IMR-90 (cell line): ENCODE results near the gene GLRX5. TPM values are rescaled to one million over a fixed set of nuclear protein-coding genes. Genes with fewer than 3 reads are reported as not detected.

ENCODE experiments used
- ATAC-seq: fragments of 200-7000 bp; cut with Tn5 transposase; 2 replicates; pipeline ENCODE4 v1.9.1; 2020; ENCODE audit warnings: low read depth, mild to moderate bottlenecking, moderate library complexity
- BruUV-seq: library from RNA; stranded (reverse); fragments of 400-500 nt; replicated peaks from 2 replicates; lab custom pipeline; 2021; lab: Mats Ljungman, UMichigan
- CTCF ChIA-PET: fragments of 300-600 bp; formaldehyde crosslinking; extraction: SDS; loops from one replicate; lab custom pipeline; 2021; ENCODE audit warnings: antibody characterized with exemption; lab: Yijun Ruan, JAX
- POLR2A ChIA-PET: fragments of 300-600 bp; sonication (Branson Sonifier 250); formaldehyde crosslinking; loops from one replicate; lab custom pipeline; 2022; ENCODE audit warnings: antibody characterized with exemption; ENCODE audit not compliant: unreplicated experiment; lab: Charles Lee
- DNase-seq: peaks from one replicate; pipeline ENCODE4 v3.0.0; 2013
- H2AFZ ChIP-seq: replicated peaks from 2 replicates; pipeline ENCODE3; 2013; ENCODE audit warnings: low read length, mild to moderate bottlenecking; ENCODE audit not compliant: poor library complexity
- H2AK5ac ChIP-seq: 2 replicates; pipeline ENCODE4 v1.6.1; 2013; ENCODE audit warnings: low read depth, low read length, inconsistent platforms
- H2AK9ac ChIP-seq: replicated peaks from 2 replicates; pipeline ENCODE3; 2013; ENCODE audit warnings: mild to moderate bottlenecking, low read depth, low read length, moderate library complexity; ENCODE audit not compliant: poor library complexity
- H2BK120ac ChIP-seq: 2 replicates; pipeline ENCODE4 v1.6.1; 2013; ENCODE audit warnings: low read depth, low read length, inconsistent platforms
- H2BK15ac ChIP-seq: 3 replicates; pipeline ENCODE4 v1.6.1; 2013; ENCODE audit warnings: low read depth, low read length, inconsistent platforms
- H2BK20ac ChIP-seq: 2 replicates; pipeline ENCODE4 v1.6.1; 2013; ENCODE audit warnings: low read depth, mild to moderate bottlenecking, inconsistent platforms, low read length, moderate library complexity
- H2BK5ac ChIP-seq: 2 replicates; pipeline ENCODE4 v1.6.1; 2013; ENCODE audit warnings: mild to moderate bottlenecking, low read depth, low read length, inconsistent platforms; ENCODE audit not compliant: poor library complexity, severe bottlenecking
- H3K14ac ChIP-seq: replicated peaks from 2 replicates; pipeline ENCODE4 v1.6.1; 2013; ENCODE audit warnings: low read depth, low read length, inconsistent platforms
- H3K18ac ChIP-seq: 2 replicates; pipeline ENCODE4 v1.6.1; 2013; ENCODE audit warnings: low read depth, low read length, control low read depth
- H3K23ac ChIP-seq: 2 replicates; pipeline ENCODE4 v1.6.1; 2013; ENCODE audit warnings: low read depth, low read length, inconsistent platforms
- H3K27ac ChIP-seq: 2 replicates; pipeline ENCODE4 v1.5.1; 2013; ENCODE audit warnings: mild to moderate bottlenecking, control low read depth, low read length; ENCODE audit not compliant: insufficient read depth
- H3K27me3 ChIP-seq: 2 replicates; pipeline ENCODE4 v1.6.1; 2013; ENCODE audit warnings: low read length; ENCODE audit not compliant: control insufficient read depth, insufficient read depth
- H3K36me3 ChIP-seq: 2 replicates; pipeline ENCODE4 v1.6.1; 2013; ENCODE audit warnings: low read length, mixed read lengths; ENCODE audit not compliant: control insufficient read depth, insufficient read depth
- H3K4ac ChIP-seq: 2 replicates; pipeline ENCODE4 v1.6.1; 2013; ENCODE audit warnings: low read depth, low read length, inconsistent platforms
- H3K4me1 ChIP-seq: 2 replicates; pipeline ENCODE4 v1.6.1; 2013; ENCODE audit warnings: low read length, mixed read lengths; ENCODE audit not compliant: control insufficient read depth, insufficient read depth
- H3K4me2 ChIP-seq: 2 replicates; pipeline ENCODE4 v1.6.1; 2013; ENCODE audit warnings: low read depth, mild to moderate bottlenecking, control low read depth, low read length, moderate library complexity
- H3K4me3 ChIP-seq: 2 replicates; pipeline ENCODE4 v1.5.1; 2013; ENCODE audit warnings: low read depth, mild to moderate bottlenecking, control low read depth, low read length, moderate library complexity; ENCODE audit not compliant: insufficient read depth
- H3K56ac ChIP-seq: 2 replicates; pipeline ENCODE4 v1.6.1; 2013; ENCODE audit warnings: low read length, inconsistent platforms; ENCODE audit not compliant: insufficient read depth; ENCODE audit errors: extremely low read depth
- H3K79me1 ChIP-seq, 2 experiments: 2 replicates each; pipeline ENCODE4 v1.6.1; 2013; ENCODE audit warnings: low read length in 2 of 2, inconsistent platforms in 1 of 2, low read depth in 1 of 2
- H3K9ac ChIP-seq: 2 replicates; pipeline ENCODE4 v1.6.1; 2013; ENCODE audit warnings: low read depth, low read length, control low read depth
- H3K9me1 ChIP-seq: 2 replicates; pipeline ENCODE4 v1.6.1; 2013; ENCODE audit warnings: low read length, inconsistent platforms; ENCODE audit not compliant: insufficient read depth
- H3K9me3 ChIP-seq: 2 replicates; pipeline ENCODE4 v1.6.1; 2013; ENCODE audit warnings: low read length; ENCODE audit not compliant: control insufficient read depth, insufficient read depth
- H4K20me1 ChIP-seq: 2 replicates; pipeline ENCODE4 v1.6.1; 2013; ENCODE audit warnings: low read length, inconsistent platforms; ENCODE audit not compliant: insufficient read depth
- H4K5ac ChIP-seq: 2 replicates; pipeline ENCODE4 v1.6.1; 2013; ENCODE audit warnings: mild to moderate bottlenecking, low read depth, low read length, control low read depth
- H4K8ac ChIP-seq, 2 experiments: 2 replicates each; pipeline ENCODE4 v1.6.1; 2013; ENCODE audit warnings: low read depth in 2 of 2, low read length in 2 of 2, control low read depth in 1 of 2, inconsistent platforms in 1 of 2
- H4K91ac ChIP-seq: 2 replicates; pipeline ENCODE4 v1.6.1; 2013; ENCODE audit warnings: low read depth, low read length, inconsistent platforms; ENCODE audit not compliant: insufficient read depth
- CEBPB ChIP-seq: IDR thresholded peaks from 2 replicates; pipeline ENCODE4 v1.6.1; 2012; ENCODE audit warnings: low read depth, low read length, improper control_type of control experiment
- CHD1 ChIP-seq: IDR thresholded peaks from 2 replicates; pipeline ENCODE4 v1.6.1; 2012; ENCODE audit warnings: low read depth, low read length, improper control_type of control experiment
- ELK1 ChIP-seq: fragments of 150-350 bp; IDR thresholded peaks from 2 replicates; pipeline ENCODE4 v1.6.1; 2016; ENCODE audit warnings: low read depth, mild to moderate bottlenecking, low read length, moderate library complexity, borderline replicate concordance
- MXI1 ChIP-seq: IDR thresholded peaks from 2 replicates; pipeline ENCODE4 v1.6.1; 2012; ENCODE audit warnings: low read depth, mild to moderate bottlenecking, low read length, moderate library complexity, borderline replicate concordance
- WGBS, 2 experiments: methylation state at CpG; one replicate each; pipeline versions ENCODE4 v1.1.5 to v1.1.7; 2013; ENCODE audit warnings: missing lambda C conversion rate in 2 of 2; ENCODE audit not compliant: insufficient read length in 1 of 2; ENCODE audit errors: extremely low coverage in 2 of 2; 5-methylcytosine and 5-hydroxymethylcytosine counted together
- dilution Hi-C: fragments of 300-500 bp; cut with HindIII; formaldehyde crosslinking; loops from one replicate; pipeline ENCODE4 v1.14.3; 2018; ENCODE audit warnings: low sequenced_read_pairs; ENCODE audit not compliant: unreplicated experiment
- in situ Hi-C: fragments of 300-500 bp; cut with MboI; formaldehyde crosslinking; loops from 3 replicates; pipeline ENCODE4 v1.14.3; 2019; ENCODE audit warnings: low sequenced_read_pairs, inconsistent platforms, mixed read lengths
- intact Hi-C: fragments of 100-400 bp; cut with micrococcal nuclease; formaldehyde crosslinking; loops from 2 replicates; pipeline ENCODE4 v1.10.0; 2022
- polyA plus RNA-seq, 3 experiments: library from polyadenylated mRNA; depleted of rRNA; stranded (reverse); fragments of >200 nt; gene quantifications; 2 replicates each; pipeline ENCODE4 v1.2.3, GENCODE V29; 2012; ENCODE audit warnings: low replicate concordance in 1 of 3
- total RNA-seq: library from RNA; depleted of rRNA; stranded (reverse); fragments of >200 nt; gene quantifications from 2 replicates; pipeline ENCODE4 v1.2.3, GENCODE V29; 2012

The GLRX5 gene
- total and polyA plus RNA-seq, 2 of the 4 experiments (the other 2 are of a cell fraction): 32.4 to 40.4 TPM

- TF ChIP-seq CHD1: no peak
- no peak for TF ChIP-seq CEBPB
These were observed 36.1 kb upstream of the GLRX5 start (continued) for GRCh38 chr14:95498622-95499353.

DNA sequence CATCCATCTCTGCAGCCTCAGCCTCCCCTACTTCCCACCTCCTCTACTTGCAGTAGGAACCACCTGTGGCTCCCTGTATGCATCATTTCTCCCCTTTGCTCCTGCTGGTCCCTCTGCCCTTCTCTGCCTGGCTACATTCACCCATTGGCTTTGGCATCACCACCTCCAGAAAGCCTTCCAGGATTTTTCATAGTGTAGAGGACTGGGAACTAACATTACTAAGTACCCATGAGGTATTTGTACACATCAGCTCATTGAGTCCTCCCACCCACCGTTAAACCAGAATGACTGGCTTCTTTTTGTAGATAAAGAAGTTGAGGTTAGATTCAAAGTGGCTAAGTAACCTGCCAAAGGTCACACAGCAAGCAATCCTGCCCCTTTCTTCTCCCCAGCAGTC lies 35.5 kb upstream of the GLRX5 start:
- no peak overlapping the region for H3K4me3 ChIP-seq
- CTCF ChIA-PET: interaction anchor here (0.7 kb wide), 1 partner anchor 410 kb away, joined by 4 read pairs; no protein-coding TSS in a partner anchor
- WGBS, 2 experiments: no CpG with 5 or more reads among the region's 1 CpG
- no peak overlapping the region; the same call in 1 of the 2 replicates for H3K18ac ChIP-seq
- in situ Hi-C loops: no loop called here
- no peaks in the 10 kb centered on the region for H3K36me3 ChIP-seq
- peaks cover 4% of the 10 kb centered on the region; the same call in 1 of the 2 replicates for H4K20me1 ChIP-seq
- TF ChIP-seq CEBPB (no peak), MXI1 (no peak), ELK1 (no peak)
- H3K23ac ChIP-seq: peak overlapping the region; percentile 58
- H4K91ac ChIP-seq: no peak overlapping the region
- H2AFZ ChIP-seq: peak overlapping the region; percentile 35
- no peak overlapping the region for H3K27ac ChIP-seq
- peak overlapping the region; percentile 25; the same call in 1 of the 2 replicates for H2BK120ac ChIP-seq
- POLR2A ChIA-PET: no interaction called here
- H2BK15ac ChIP-seq: peak overlapping the region; percentile 29; the same call in 1 of the 3 replicates
- dilution Hi-C loops: no loop called here
- peak overlapping the region in 1 of 2 experiments; percentile 0; a peak in 1 of 4 replicates for H4K8ac ChIP-seq
- intact Hi-C loops: no loop called here
- no peak overlapping the region for H2BK20ac ChIP-seq
- H3K14ac ChIP-seq: 0 out of 2 replicates have a peak overlapping the region, but pooled peaks have one; percentile 17
- H2BK5ac ChIP-seq: no peak overlapping the region
- peaks cover 35% of the 10 kb centered on the region for H3K4me1 ChIP-seq
- peaks cover 37% of the 10 kb centered on the region for H3K9me1 ChIP-seq
- no TSS peak for BruUV-seq
- H2AK5ac ChIP-seq: peak overlapping the region; percentile 77; the same call in 1 of the 2 replicates
- no peak for DNase-seq
- H4K5ac ChIP-seq: no peak overlapping the region
- no peaks in the 10 kb centered on the region for H3K9me3 ChIP-seq
- peak overlapping the region; percentile 69 for H3K4ac ChIP-seq
- H3K56ac ChIP-seq: no peak overlapping the region
- peak overlapping the region; percentile 38 for H2AK9ac ChIP-seq
- peaks cover 8 to 83% of the 10 kb centered on the region in 2 experiments; a peak in 2 of 4 replicates for H3K79me1 ChIP-seq
- H3K4me2 ChIP-seq: peak overlapping the region; percentile 21; the same call in 1 of the 2 replicates
- ATAC-seq: no peak
- no peak overlapping the region for H3K9ac ChIP-seq
- H3K27me3 ChIP-seq: no peaks in the 10 kb centered on the region
